HCT116 (cell line): ENCODE measurements around the gene SYN1. TPM values are rescaled to one million over a fixed set of nuclear protein-coding genes. Genes with fewer than 3 reads are reported as not detected.

ENCODE experiments used
- ATAC-seq: fragments of 200-7000 bp; cut with Tn5 transposase; 2 replicates; pipeline ENCODE4 v1.9.1; 2020; ENCODE audit warnings: mild to moderate bottlenecking, moderate library complexity
- BruUV-seq: library from RNA; stranded (reverse); fragments of 400-500 nt; replicated peaks from 2 replicates; lab custom pipeline; 2021; lab: Mats Ljungman, UMichigan
- CTCF ChIA-PET: fragments of 300-600 bp; sonication (Branson Sonifier 250); formaldehyde crosslinking; loops from one replicate; lab custom pipeline; 2021; ENCODE audit warnings: antibody characterized with exemption; lab: Charles Lee
- POLR2A ChIA-PET: fragments of 300-600, 350-600 bp; sonication (Branson Sonifier 250); formaldehyde crosslinking; loops from one replicate; lab custom pipeline; 2021; ENCODE audit warnings: antibody characterized with exemption; lab: Charles Lee
- RAD21 ChIA-PET, 2 experiments: fragments of 300-600 bp; sonication (Branson Sonifier 250); formaldehyde crosslinking; loops; one replicate each; lab custom pipeline; 2023; ENCODE audit warnings: low total read pairs in 2 of 2; ENCODE audit not compliant: uncharacterized antibody in 2 of 2, unreplicated experiment in 2 of 2, low non-redundant PET in 1 of 2; lab: Charles Lee
- DNase-seq: peaks from one replicate; pipeline ENCODE4 v3.0.0-alpha.2; 2010; ENCODE audit warnings: low read depth, low spot score
- H2AFZ ChIP-seq: fragments of 200-600 bp; shearing (Covaris generic), sonication (generic); 2 replicates; pipeline ENCODE4 v1.6.1; 2017; ENCODE audit warnings: low read depth, mixed run types, mixed read lengths, antibody characterized with exemption, low read length; ENCODE audit not compliant: poor library complexity, severe bottlenecking
- H3K27ac ChIP-seq: 2 replicates; pipeline ENCODE4 v1.5.1; 2012; ENCODE audit warnings: low read depth, low read length
- H3K27me3 ChIP-seq: fragments of 200-600 bp; sonication (generic); 2 replicates; pipeline ENCODE4 v1.6.1; 2016; ENCODE audit warnings: mixed run types, low read length, mixed read lengths; ENCODE audit not compliant: insufficient read depth
- H3K36me3 ChIP-seq, 2 experiments: fragments of 200-500 bp in 1 of 2; fragments of 200-600 bp in 1 of 2; sonication (Bioruptor generic) in 1 of 2; sonication (generic) in 1 of 2; 2 replicates each; pipeline versions ENCODE4 v1.5.1 to v1.6.1; 2014 to 2016; ENCODE audit warnings: low read length in 2 of 2, inconsistent platforms in 1 of 2, mixed read lengths in 1 of 2, mixed run types in 1 of 2; ENCODE audit not compliant: insufficient read depth in 2 of 2, control insufficient read depth in 1 of 2
- H3K4me1 ChIP-seq, 2 experiments: fragments of 200-600 bp in 1 of 2; sonication (generic) in 1 of 2; 2 replicates each; pipeline versions ENCODE4 v1.5.1 to v1.6.1; 2012 to 2017; ENCODE audit warnings: low read length in 2 of 2, inconsistent platforms in 1 of 2, mild to moderate bottlenecking in 1 of 2, mixed read lengths in 1 of 2, mixed run types in 1 of 2, moderate library complexity in 1 of 2; ENCODE audit not compliant: insufficient read depth in 2 of 2, control insufficient read depth in 1 of 2
- H3K4me2 ChIP-seq: fragments of 200-600 bp; sonication (generic); 2 replicates; pipeline ENCODE4 v1.6.1; 2017; ENCODE audit warnings: mixed run types, low read length, mixed read lengths
- H3K4me3 ChIP-seq, 2 experiments: fragments of 200-600 bp in 1 of 2; sonication (generic) in 1 of 2; replicated peaks in 1 of 2; 2 replicates each; pipeline ENCODE4 v1.5.1; 2011 to 2016; ENCODE audit warnings: low read length in 2 of 2, control low read depth in 1 of 2, low read depth in 1 of 2, mild to moderate bottlenecking in 1 of 2, mixed read lengths in 1 of 2, mixed run types in 1 of 2
- H3K79me2 ChIP-seq: fragments of 200-600 bp; sonication (generic); 2 replicates; pipeline ENCODE4 v1.6.1; 2017; ENCODE audit warnings: mild to moderate bottlenecking, mixed run types, low read length, moderate library complexity, mixed read lengths; ENCODE audit not compliant: insufficient read depth
- H3K9ac ChIP-seq: fragments of 200-600 bp; sonication (generic); 2 replicates; pipeline ENCODE4 v1.6.1; 2016; ENCODE audit warnings: low read length, mixed read lengths
- H3K9me2 ChIP-seq: fragments of 200-600 bp; sonication (generic), shearing (Covaris generic); 2 replicates; pipeline ENCODE4 v1.6.1; 2017; ENCODE audit warnings: mixed run types, mild to moderate bottlenecking, moderate library complexity; ENCODE audit not compliant: insufficient read depth
- H3K9me3 ChIP-seq, 2 experiments: fragments of 200-500 bp in 1 of 2; fragments of 200-600 bp in 1 of 2; sonication (Bioruptor generic) in 1 of 2; sonication (generic) in 1 of 2; 2 replicates each; pipeline ENCODE4 v1.6.1; 2014 to 2017; ENCODE audit warnings: low read length in 2 of 2, mixed read lengths in 2 of 2, inconsistent platforms in 1 of 2, low read depth in 1 of 2, mild to moderate bottlenecking in 1 of 2, mixed run types in 1 of 2, moderate library complexity in 1 of 2; ENCODE audit not compliant: control insufficient read depth in 1 of 2, insufficient read depth in 1 of 2
- H4K20me1 ChIP-seq: fragments of 200-600 bp; sonication (generic), shearing (Covaris generic); 2 replicates; pipeline ENCODE4 v1.6.1; 2017; ENCODE audit warnings: mixed run types, mild to moderate bottlenecking, moderate library complexity; ENCODE audit not compliant: insufficient read depth
- CEBPB ChIP-seq: IDR thresholded peaks from 2 replicates; pipeline ENCODE4 v1.6.1; 2012; ENCODE audit warnings: low read depth
- ELF1 ChIP-seq: IDR thresholded peaks from 2 replicates; pipeline ENCODE4 v1.6.1; 2012; ENCODE audit warnings: low read depth, borderline replicate concordance
- FOSL1 ChIP-seq: IDR thresholded peaks from 2 replicates; pipeline ENCODE4 v1.6.1; 2012; ENCODE audit warnings: low read depth
- POLR2A ChIP-seq: IDR thresholded peaks from 2 replicates; pipeline ENCODE4 v1.7.0; 2011; ENCODE audit warnings: borderline replicate concordance; ENCODE audit not compliant: insufficient read depth, insufficient read length; ENCODE audit errors: extremely low read depth
- intact Hi-C: fragments of 100-400 bp; cut with micrococcal nuclease; formaldehyde crosslinking; loops from 2 replicates; pipeline ENCODE4 v1.10.0; 2022
- total RNA-seq: library from RNA; stranded (reverse); gene quantifications from one replicate; pipeline ENCODE4 v1.2.1, GENCODE V29; 2021; ENCODE audit not compliant: unreplicated experiment
- TF ChIP-seq, protein P1 (sequence below), 3 experiments: fragments of 200-600 bp in 1 of 3; sonication (generic) in 1 of 3; IDR thresholded peaks in 2 of 3; conservative IDR thresholded peaks in 1 of 3; 2 replicates each; pipeline ENCODE4 v1.5.1; 2012 to 2017; ENCODE audit warnings: low read depth in 2 of 3, low read length in 2 of 3, antibody characterized with exemption in 1 of 3, borderline replicate concordance in 1 of 3, control low read depth in 1 of 3, mild to moderate bottlenecking in 1 of 3, mixed read lengths in 1 of 3, mixed run types in 1 of 3, moderate library complexity in 1 of 3; ENCODE audit not compliant: insufficient read depth in 1 of 3
- TF ChIP-seq, protein P2 (sequence below): IDR thresholded peaks from 2 replicates; pipeline ENCODE4 v1.6.1; 2012; ENCODE audit warnings: low read depth
- TF ChIP-seq, protein P3 (sequence below): IDR thresholded peaks from 2 replicates; pipeline ENCODE4 v1.6.1; 2012
- TF ChIP-seq, protein P4 (sequence below): IDR thresholded peaks from 2 replicates; pipeline ENCODE4 v1.6.1; 2012

Gene SYN1
- total RNA-seq, 1 experiment from 2014 or later, result 0.86 TPM

DNA sequence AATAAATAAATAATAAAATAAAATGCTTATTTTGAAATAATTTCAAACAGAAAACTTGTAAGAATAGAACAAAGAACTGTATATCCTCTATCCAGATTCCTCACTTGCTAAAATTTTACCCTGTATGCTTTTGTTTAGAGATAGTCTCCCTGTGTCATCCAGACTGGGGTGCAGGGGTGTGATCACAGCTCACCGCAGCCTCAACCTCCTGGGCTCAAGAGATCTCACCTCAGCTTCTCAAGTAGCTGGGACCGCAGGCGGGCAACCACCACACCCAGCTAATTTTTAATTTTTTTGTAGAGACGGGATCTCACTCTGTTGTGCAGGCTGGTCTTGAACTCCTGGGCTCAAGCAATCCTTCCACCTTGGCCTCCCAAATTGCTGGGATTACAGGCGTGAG, 76.2 kb downstream of the SYN1 start:
- Histone ChIP-seq H3K9me3 (no peaks in the 10 kb centered on the region), H3K4me1 (peaks cover 5 to 14% of the 10 kb centered on the region in 2 experiments; a peak in 3 of 4 replicates), H3K9me2 (no peaks in the 10 kb centered on the region), H3K9ac (no peak overlapping the region), H2AFZ (no peak overlapping the region), H3K27ac (no peak overlapping the region), H3K4me3 (no peak overlapping the region), H4K20me1 (no peaks in the 10 kb centered on the region), H3K4me2 (no peak overlapping the region), H3K36me3 (no peaks in the 10 kb centered on the region), H3K79me2 (no peaks in the 10 kb centered on the region), H3K27me3 (no peaks in the 10 kb centered on the region)
- CTCF ChIA-PET, result no interaction called here
- no TSS peak for BruUV-seq
- RAD21 ChIA-PET, result no interaction called here
- POLR2A ChIA-PET, result no interaction called here
- intact Hi-C loops, result no loop called here
- TF ChIP-seq CEBPB, result no peak
- TF ChIP-seq, protein P1, sequence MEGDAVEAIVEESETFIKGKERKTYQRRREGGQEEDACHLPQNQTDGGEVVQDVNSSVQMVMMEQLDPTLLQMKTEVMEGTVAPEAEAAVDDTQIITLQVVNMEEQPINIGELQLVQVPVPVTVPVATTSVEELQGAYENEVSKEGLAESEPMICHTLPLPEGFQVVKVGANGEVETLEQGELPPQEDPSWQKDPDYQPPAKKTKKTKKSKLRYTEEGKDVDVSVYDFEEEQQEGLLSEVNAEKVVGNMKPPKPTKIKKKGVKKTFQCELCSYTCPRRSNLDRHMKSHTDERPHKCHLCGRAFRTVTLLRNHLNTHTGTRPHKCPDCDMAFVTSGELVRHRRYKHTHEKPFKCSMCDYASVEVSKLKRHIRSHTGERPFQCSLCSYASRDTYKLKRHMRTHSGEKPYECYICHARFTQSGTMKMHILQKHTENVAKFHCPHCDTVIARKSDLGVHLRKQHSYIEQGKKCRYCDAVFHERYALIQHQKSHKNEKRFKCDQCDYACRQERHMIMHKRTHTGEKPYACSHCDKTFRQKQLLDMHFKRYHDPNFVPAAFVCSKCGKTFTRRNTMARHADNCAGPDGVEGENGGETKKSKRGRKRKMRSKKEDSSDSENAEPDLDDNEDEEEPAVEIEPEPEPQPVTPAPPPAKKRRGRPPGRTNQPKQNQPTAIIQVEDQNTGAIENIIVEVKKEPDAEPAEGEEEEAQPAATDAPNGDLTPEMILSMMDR (IDR thresholded peaks at IDR 0.05 in 2 of 3, conservative IDR thresholded peaks at IDR 0.05 in 1 of 3; ENCODE audit: borderline replicate concordance in 1 of 3, insufficient read depth in 1 of 3, low read depth in 2 of 3, low read length in 2 of 3), result no peak
- DNase-seq (no peak), ATAC-seq (no peak)

DNA sequence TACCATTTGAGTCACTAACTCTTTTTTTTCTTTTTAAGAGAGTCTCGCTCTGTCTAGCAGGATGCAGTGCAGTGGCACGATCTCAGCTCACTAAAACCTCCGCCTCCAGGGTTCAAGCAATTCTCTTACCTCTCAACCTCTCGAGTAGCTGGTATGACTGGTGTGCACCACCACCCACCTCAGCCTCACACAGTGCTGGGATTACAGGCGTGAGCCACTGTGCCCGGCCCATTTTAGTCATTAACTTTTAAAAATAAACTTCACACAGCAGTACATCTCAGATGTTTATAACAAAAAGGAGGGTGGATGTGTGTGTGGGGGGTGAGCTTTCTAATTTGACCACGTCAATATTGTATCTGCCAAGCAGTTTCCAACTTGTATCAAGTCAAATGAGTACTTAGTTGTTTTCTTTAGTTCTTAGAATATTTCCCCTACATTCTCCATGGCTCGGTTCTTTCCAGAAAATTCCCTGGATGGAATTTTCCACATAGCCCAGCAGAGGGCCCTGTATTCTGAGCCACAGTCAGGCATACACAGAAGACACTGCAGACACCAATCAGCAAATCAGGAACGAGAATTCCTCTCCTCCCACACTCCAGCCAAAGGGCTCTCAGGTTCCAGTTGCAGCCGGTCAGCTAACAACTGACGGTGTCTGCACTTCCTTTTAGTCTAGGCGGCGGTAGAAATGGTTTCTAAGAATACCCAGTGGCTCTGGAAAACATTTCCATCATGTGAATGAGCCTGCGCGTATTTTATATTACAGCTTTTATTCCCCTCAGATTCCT, 78.7 kb downstream of the SYN1 start:
- no peaks in the 10 kb centered on the region for H4K20me1 ChIP-seq
- H3K4me2 ChIP-seq, result peak overlapping the region; percentile 53
- peak overlapping the region; percentile 59; the same call in 1 of the 2 replicates for H3K27ac ChIP-seq
- ChIA-PET CTCF (interaction anchor here (0.7 to 1.3 kb wide), 5 partner anchors 13 to 350 kb away, joined by 3 to 5 read pairs (median 4); no protein-coding TSS in a partner anchor), RAD21 (interaction anchor here in 1 of 2 experiments (0.5 kb wide), 1 partner anchor 381 kb away, joined by 3 read pairs; no protein-coding TSS in a partner anchor), POLR2A (no interaction called here)
- H3K79me2 ChIP-seq, result no peaks in the 10 kb centered on the region
- H3K4me3 ChIP-seq, result peak overlapping the region in 1 of 2 experiments; percentile 16; a peak in 1 of 4 replicates
- H3K4me1 ChIP-seq, result peaks cover 5 to 14% of the 10 kb centered on the region in 2 experiments; a peak in 3 of 4 replicates
- H3K9me3 ChIP-seq, result no peaks in the 10 kb centered on the region
- no peaks in the 10 kb centered on the region for H3K27me3 ChIP-seq
- DNase-seq, result peak; percentile 78
- intact Hi-C loops, result no loop called here
- peak overlapping the region; percentile 46; the same call in 1 of the 2 replicates for H3K9ac ChIP-seq
- ATAC-seq, result peak; percentile 100
- peak overlapping the region; percentile 61 for H2AFZ ChIP-seq
- no TSS peak for BruUV-seq
- H3K9me2 ChIP-seq, result no peaks in the 10 kb centered on the region
- no peaks in the 10 kb centered on the region for H3K36me3 ChIP-seq
- no peak for TF ChIP-seq POLR2A
- TF ChIP-seq, protein P2, sequence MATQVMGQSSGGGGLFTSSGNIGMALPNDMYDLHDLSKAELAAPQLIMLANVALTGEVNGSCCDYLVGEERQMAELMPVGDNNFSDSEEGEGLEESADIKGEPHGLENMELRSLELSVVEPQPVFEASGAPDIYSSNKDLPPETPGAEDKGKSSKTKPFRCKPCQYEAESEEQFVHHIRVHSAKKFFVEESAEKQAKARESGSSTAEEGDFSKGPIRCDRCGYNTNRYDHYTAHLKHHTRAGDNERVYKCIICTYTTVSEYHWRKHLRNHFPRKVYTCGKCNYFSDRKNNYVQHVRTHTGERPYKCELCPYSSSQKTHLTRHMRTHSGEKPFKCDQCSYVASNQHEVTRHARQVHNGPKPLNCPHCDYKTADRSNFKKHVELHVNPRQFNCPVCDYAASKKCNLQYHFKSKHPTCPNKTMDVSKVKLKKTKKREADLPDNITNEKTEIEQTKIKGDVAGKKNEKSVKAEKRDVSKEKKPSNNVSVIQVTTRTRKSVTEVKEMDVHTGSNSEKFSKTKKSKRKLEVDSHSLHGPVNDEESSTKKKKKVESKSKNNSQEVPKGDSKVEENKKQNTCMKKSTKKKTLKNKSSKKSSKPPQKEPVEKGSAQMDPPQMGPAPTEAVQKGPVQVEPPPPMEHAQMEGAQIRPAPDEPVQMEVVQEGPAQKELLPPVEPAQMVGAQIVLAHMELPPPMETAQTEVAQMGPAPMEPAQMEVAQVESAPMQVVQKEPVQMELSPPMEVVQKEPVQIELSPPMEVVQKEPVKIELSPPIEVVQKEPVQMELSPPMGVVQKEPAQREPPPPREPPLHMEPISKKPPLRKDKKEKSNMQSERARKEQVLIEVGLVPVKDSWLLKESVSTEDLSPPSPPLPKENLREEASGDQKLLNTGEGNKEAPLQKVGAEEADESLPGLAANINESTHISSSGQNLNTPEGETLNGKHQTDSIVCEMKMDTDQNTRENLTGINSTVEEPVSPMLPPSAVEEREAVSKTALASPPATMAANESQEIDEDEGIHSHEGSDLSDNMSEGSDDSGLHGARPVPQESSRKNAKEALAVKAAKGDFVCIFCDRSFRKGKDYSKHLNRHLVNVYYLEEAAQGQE, result no peak
- no peak for TF ChIP-seq FOSL1
- 0 out of 2 replicates have a peak, but pooled peaks have one; percentile 16 for TF ChIP-seq ELF1
- TF ChIP-seq, protein P3, sequence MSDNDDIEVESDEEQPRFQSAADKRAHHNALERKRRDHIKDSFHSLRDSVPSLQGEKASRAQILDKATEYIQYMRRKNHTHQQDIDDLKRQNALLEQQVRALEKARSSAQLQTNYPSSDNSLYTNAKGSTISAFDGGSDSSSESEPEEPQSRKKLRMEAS, result no peak
- TF ChIP-seq, protein P1 (IDR thresholded peaks at IDR 0.05 in 2 of 3, conservative IDR thresholded peaks at IDR 0.05 in 1 of 3; ENCODE audit: borderline replicate concordance in 1 of 3, insufficient read depth in 1 of 3, low read depth in 2 of 3, low read length in 2 of 3), result peak; percentile 37 to 51 (median 50); a peak in 4 of 6 replicates
- TF ChIP-seq, protein P4, sequence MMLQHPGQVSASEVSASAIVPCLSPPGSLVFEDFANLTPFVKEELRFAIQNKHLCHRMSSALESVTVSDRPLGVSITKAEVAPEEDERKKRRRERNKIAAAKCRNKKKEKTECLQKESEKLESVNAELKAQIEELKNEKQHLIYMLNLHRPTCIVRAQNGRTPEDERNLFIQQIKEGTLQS, result no peak
